HG02885 (cell line): ENCODE data around the gene C1QL2.

Source experiments
- ATAC-seq: cut with Tn5 transposase; IDR thresholded peaks from one replicate; pipeline ENCODE4 v1.9.1; 2021; ENCODE audit warnings: mild to moderate bottlenecking; ENCODE audit not compliant: unreplicated experiment, poor library complexity

The C1QL2 gene

GRCh38 chr2:119158563-119159347 lies at the start of gene C1QL2:
Gene C1QL2, minus strand, starts transcription at chr2:119158751. Its CDS starts 482 bp downstream, at chr2:119158269.
- no peak for ATAC-seq

GRCh38 chr2:119207447-119207846 lies 48.9 kb upstream of the C1QL2 start:
- no peak for ATAC-seq

GRCh38 chr2:119206201-119206600 lies 47.6 kb upstream of the C1QL2 start:
- no peak for ATAC-seq

- no peak for ATAC-seq
Observed at GRCh38 chr2:119205001-119205706, 46.6 kb upstream of the C1QL2 start.

GRCh38 chr2:119204525-119204924 lies 46.0 kb upstream of the C1QL2 start:
- no peak for ATAC-seq

GRCh38 chr2:119202610-119203310 lies 44.2 kb upstream of the C1QL2 start:
- ATAC-seq = no peak

- ATAC-seq = no peak
Observed at GRCh38 chr2:119201815-119202214, 43.3 kb upstream of the C1QL2 start.

GRCh38 chr2:119198240-119198840 lies 39.8 kb upstream of the C1QL2 start:
- ATAC-seq = no peak

GRCh38 chr2:119197529-119198239 lies 39.1 kb upstream of the C1QL2 start:
- no peak for ATAC-seq

GRCh38 chr2:119197126-119197405 lies 38.5 kb upstream of the C1QL2 start:
- no peak for ATAC-seq

- no peak for ATAC-seq
Observed at GRCh38 chr2:119196301-119197125, 38.0 kb upstream of the C1QL2 start.

- no peak for ATAC-seq
Observed at GRCh38 chr2:119195887-119196286, 37.3 kb upstream of the C1QL2 start.

GRCh38 chr2:119195001-119195400 lies 36.5 kb upstream of the C1QL2 start:
- no peak for ATAC-seq

GRCh38 chr2:119192893-119193292 lies 34.3 kb upstream of the C1QL2 start:
- ATAC-seq = no peak

GRCh38 chr2:119190321-119191111 lies 32.0 kb upstream of the C1QL2 start:
- ATAC-seq = no peak

- ATAC-seq = no peak
Observed at GRCh38 chr2:119184512-119184911, 26.0 kb upstream of the C1QL2 start.

GRCh38 chr2:119181791-119182445 lies 23.4 kb upstream of the C1QL2 start:
- ATAC-seq = no peak

GRCh38 chr2:119181391-119181790 lies 22.8 kb upstream of the C1QL2 start:
- ATAC-seq = no peak
